HG03039 (cell line): ENCODE measurements around the gene KCNK10.
"Not testable (repeated sequence)": the region's sequence is repeated elsewhere in the genome, so short reads cannot be mapped to it uniquely, and the experiment has no call there.

ENCODE experiments used
- ATAC-seq: cut with Tn5 transposase; IDR thresholded peaks from one replicate; pipeline ENCODE4 v1.9.1; 2021; ENCODE audit warnings: mild to moderate bottlenecking, moderate library complexity; ENCODE audit not compliant: unreplicated experiment

The KCNK10 gene

GRCh38 chr14:88271205-88271604, 51.9 kb downstream of the KCNK10 start:
- ATAC-seq: no peak

- ATAC-seq: no peak
These were observed 52.3 kb downstream of the KCNK10 start for GRCh38 chr14:88270776-88271175.

- no peak for ATAC-seq
These were observed 53.2 kb downstream of the KCNK10 start for GRCh38 chr14:88269806-88270420.

- no peak for ATAC-seq
These were observed 56.6 kb downstream of the KCNK10 start for GRCh38 chr14:88266474-88266873.

DNA sequence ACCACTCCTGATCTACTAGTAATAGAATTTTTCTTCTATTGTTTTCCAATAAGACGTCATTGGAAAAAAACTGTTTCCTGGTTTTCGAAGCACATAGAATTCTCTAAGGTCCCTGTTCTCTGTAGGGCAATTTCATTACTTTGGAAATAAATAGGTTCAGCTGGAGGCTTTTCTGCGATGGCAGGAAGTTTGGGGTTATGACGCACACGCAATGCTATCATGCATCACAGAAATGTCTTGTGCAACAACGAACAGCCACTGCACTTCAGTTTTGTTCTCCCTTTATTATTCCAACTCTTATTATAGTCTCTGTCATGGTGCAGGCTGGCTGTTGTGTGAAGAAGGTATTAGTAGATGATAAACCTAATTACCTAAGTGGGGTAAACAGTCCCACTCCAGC, 59.0 kb downstream of the KCNK10 start:
- ATAC-seq: no peak

- not testable (repeated sequence) for ATAC-seq
These were observed 61.8 kb downstream of the KCNK10 start for GRCh38 chr14:88261302-88261701.

- no peak for ATAC-seq
These were observed 65.0 kb downstream of the KCNK10 start for GRCh38 chr14:88258021-88258420.

- no peak for ATAC-seq
These were observed 65.8 kb downstream of the KCNK10 start for GRCh38 chr14:88256997-88257950.

GRCh38 chr14:88255798-88256197, 67.3 kb downstream of the KCNK10 start:
- no peak for ATAC-seq

DNA sequence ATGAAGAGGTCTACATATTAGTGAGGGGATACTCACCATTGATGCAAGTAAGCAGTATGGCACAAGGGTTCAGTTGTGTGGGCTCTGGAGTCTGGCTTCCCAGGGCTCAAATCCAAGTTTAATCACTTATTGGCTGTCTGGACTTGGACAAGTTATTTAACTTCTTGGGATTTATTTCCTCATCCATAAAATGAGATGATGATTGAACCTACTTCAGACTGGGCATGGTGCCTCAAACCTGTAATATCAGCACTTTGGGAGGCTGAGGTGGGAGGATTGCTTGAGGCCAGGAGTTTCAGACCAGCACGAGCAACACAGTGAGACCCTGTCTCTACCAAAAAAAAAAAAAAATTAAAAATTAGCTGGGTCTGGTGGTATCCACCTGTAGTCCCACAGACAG, 67.9 kb downstream of the KCNK10 start:
- no peak for ATAC-seq

DNA sequence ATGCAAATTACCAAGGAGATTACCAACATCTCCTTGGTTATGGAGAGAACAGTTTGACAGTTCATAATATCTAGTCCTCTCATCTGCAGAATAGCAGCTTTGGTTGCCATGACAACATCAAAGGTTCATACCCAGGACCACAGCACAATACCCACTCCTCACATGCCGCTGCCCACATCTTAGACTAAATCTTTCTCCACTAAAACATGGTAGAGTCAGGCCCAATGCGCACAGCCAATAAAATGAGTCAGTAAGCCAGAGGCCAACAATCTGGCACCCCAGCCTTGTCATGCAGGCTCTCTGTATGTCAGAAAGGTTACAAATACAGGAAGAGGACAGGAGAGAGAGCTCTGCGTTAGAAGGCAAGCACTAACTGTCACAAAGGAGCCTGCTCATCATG, 70.6 kb downstream of the KCNK10 start:
- ATAC-seq: no peak

DNA sequence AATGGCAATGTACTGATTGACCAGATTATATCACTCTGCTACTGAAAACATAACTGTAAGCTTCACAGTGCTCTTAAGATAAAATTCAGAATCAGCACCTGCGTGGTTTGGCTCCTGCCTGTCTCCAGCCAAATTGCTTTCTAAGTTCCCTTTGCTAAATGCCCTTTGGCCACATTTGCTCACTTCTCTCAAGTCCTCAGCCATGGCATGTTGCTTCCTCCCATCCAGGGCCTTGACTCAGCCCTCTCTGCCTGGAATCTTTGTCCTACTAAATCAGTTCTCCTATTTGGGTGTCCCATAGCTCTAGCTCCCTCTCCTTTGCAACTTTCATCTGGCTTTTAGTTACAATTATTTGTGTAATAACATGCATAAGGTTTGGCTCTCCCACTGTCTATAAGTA, 71.4 kb downstream of the KCNK10 start:
- no peak for ATAC-seq

DNA sequence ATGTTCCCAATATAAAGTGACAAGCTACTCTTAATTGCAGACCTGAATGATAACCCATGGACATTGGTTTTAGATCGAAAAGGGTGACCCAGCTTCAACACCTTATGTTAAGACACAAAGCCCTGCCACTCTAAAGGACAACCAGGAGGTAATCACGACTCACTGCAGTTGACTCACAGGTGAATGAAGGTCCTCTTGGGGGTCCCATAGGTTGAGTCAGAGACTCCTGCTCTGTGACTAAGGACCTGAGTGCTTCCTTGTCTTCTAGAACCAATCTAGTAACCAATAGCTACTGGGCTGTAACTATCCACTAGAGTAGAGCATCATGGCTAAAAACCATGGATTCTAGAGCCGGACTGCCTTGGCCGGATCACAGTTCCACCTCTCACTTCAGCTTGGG, 73.8 kb downstream of the KCNK10 start:
- no peak for ATAC-seq

DNA sequence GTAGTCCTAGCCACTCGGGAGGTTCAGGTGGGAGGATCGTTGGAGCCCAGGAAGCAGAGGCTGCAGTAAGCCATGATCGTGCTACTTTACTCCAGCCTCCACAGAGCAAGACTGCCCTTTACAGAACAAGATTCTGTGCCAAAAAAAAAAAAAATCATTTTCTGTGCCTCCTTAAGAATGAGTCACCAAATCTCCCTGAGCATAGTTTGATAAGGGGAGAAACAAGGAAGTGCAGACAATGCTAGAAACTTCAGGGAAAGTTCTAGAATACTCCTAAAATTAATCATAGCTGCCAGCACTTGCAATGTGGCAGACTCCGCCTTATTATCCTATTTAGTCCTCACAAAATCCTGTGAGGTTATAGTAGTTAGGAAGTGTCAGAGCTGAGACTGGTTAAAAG, 74.5 kb downstream of the KCNK10 start:
- no peak for ATAC-seq

DNA sequence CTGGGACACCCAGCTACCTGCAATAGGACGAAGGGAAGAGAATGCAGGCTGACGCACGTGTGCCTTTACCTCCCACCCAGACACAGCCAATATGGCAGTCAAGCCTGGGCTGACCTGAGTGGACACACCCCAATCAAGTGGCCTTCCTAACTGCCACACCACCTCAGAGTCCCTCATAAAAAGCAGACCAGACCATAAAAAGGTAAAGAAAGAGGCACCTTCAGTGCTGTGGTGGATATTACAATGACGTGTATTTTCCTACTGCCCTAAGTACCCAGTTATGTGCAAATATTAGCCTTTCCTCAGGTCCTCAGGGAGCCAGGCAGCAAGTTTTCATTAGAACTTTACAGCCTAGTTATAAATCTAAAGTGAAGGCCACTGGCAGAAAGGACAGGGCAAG, 75.8 kb downstream of the KCNK10 start:
- ATAC-seq: no peak

DNA sequence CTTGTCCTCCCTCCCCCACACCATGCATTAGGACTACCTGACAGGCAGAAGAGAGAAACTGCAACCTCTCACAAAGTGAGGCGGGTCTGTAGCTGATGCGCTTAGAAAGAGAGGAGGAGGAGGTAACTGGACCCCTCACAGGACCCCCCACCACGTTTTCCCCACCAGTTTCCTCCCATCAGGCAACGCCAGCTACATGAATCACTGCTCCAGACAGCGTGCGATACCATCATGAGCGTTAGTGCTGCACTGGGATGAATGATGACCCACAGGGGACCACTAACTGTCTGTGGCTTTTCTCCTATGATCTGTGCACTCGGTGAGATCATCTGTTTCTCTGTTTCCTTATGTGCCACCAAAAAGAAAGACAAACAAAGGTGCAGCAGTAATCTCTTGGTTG, 77.7 kb downstream of the KCNK10 start:
- ATAC-seq: no peak

DNA sequence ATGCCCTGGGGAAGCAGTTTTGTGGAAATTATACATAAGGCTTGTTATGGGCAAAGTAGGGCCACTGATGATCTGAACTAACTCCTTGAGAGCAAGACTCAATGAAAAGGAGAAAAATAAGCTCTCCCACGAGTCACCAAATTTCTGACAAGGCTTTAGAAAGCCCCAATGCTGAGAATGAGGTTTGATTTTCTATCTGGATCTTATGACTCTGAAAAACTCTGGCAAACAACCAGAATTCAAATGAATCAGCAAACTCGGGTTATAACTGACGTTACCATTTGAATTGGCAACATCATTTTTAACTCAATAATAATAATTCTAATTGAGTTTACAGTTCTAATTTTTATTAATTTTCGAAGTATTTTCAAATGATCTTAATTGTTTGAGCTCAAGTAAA, 79.1 kb downstream of the KCNK10 start:
- no peak for ATAC-seq

DNA sequence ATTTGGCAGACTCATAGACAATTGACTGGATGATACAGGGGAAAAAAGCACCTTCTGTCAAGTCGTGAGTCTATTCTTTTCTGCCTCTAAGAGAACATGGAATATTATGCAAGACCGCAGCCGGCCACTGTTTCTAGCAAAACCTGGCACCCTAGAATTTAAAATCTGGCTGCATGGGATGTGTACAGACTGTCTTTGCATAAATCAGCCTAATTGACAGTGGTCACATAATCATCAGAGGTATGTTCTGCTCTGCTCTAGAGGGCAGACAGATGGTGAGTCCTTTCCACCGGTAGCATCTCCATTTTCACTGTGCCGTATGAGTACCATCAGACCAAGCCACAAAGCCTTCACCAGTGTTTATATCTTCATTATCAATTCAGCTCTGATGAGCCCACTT, 80.6 kb downstream of the KCNK10 start:
- no peak for ATAC-seq

DNA sequence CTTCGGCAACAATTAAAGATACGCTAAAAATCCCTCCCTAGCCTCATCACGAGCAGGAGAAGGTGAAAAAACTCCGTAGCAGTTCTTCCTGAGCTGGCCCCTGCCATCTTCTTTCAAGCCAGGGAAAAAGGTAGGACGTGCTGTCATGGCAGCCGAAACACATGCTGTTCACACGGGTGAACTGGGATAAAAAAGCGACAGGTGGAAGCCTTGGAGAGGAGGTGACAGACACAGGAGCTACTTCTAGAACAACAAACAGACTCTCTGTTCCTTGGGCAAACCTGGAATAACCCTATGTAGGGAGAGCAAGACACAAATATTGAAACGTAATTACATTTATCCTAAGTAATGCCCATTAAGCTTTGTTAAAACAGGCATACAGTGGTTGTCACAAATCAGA, 81.3 kb downstream of the KCNK10 start:
- no peak for ATAC-seq

- no peak for ATAC-seq
These were observed 88.6 kb downstream of the KCNK10 start for GRCh38 chr14:88234442-88234841.

DNA sequence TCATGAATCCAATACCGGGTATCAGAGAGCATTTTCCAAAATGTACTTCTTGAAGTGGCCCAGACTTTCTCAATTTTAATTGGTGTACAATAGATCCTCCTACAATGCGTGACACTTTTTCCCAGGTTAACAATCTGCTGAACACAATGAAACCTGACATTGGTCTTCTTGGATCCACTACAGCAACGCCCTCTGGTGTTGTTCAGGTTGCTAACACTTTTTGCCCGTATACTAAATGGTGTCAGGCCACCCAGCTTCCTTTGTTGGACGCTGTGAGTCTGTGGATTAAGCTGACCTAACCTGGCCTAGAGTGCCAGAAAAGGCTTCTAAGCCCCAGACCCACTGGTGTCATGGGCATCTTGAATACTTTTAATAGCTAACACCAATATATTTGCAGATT, 89.2 kb downstream of the KCNK10 start:
- no peak for ATAC-seq

DNA sequence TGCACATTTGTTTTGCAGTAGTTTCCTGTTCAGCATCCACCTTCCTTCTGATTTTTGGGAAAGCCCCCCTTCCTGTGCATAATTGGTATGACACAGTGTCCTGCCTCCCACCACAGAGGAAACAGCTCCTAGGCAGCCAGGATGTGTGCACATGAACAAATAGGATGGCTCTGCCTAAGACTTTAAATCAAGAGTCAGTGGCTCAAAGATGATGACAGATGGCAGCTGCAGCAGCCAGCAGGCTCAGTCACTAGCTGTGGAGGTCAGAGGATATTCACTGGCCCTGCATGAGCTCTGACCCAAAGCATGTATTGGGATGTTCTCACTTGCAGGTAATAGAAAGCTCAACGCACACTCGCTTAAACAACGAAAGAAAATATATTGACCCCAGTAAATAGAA, 90.3 kb downstream of the KCNK10 start:
- no peak for ATAC-seq
